Thoracic aorta (tissue), 2 donors: ENCODE results near the gene HES2. TPM values are rescaled to one million over a fixed set of nuclear protein-coding genes. Genes with fewer than 3 reads are reported as not detected.

Experiments
- ATAC-seq: fragments of 150-250 bp; one replicate; pipeline ENCODE4 v1.8.0; 2017; ENCODE audit warnings: low read depth; ENCODE audit not compliant: insufficient number of reproducible peaks, low FRiP score
- DNase-seq: peaks from one replicate; pipeline ENCODE4 v3.0.0-alpha.2; 2020; ENCODE audit warnings: low spot score
- H3K27ac ChIP-seq, 2 donors: fragments of 200-600 bp; sonication (generic); 1 replicate in 1 of 2; 2 replicates in 1 of 2; pipeline ENCODE4 v1.5.1; 2016; ENCODE audit warnings: mild to moderate bottlenecking in 2 of 2, moderate library complexity in 2 of 2
- H3K27me3 ChIP-seq: fragments of 200-600 bp; sonication (generic); replicated peaks from 2 replicates; pipeline ENCODE4 v1.6.0; 2016; ENCODE audit warnings: mild to moderate bottlenecking; ENCODE audit not compliant: insufficient read depth
- H3K36me3 ChIP-seq: fragments of 200-600 bp; sonication (generic); one replicate; pipeline ENCODE4 v1.5.1; 2016
- H3K4me1 ChIP-seq, 2 donors: fragments of 200-600 bp; sonication (generic); 1 replicate in 1 of 2; 2 replicates in 1 of 2; pipeline versions ENCODE4 v1.5.1 to v1.6.0; 2016; ENCODE audit warnings: low read depth in 2 of 2, mild to moderate bottlenecking in 1 of 2; ENCODE audit not compliant: control insufficient read depth in 1 of 2
- H3K4me3 ChIP-seq: fragments of 200-600 bp; sonication (generic); 2 replicates; pipeline ENCODE4 v1.5.1; 2016; ENCODE audit warnings: mild to moderate bottlenecking
- H3K9me3 ChIP-seq: fragments of 200-600 bp; sonication (generic); 2 replicates; pipeline ENCODE4 v1.5.1; 2016
- CTCF ChIP-seq: fragments of 200-600 bp; sonication (generic); IDR thresholded peaks from one replicate; pipeline ENCODE4 v1.5.1; 2019; ENCODE audit warnings: antibody characterized with exemption
- total RNA-seq, 2 donors: library from RNA; depleted of rRNA; stranded (reverse); fragments of >200 nt; gene quantifications; one replicate each; pipeline versions ENCODE4 v1.1.0 to v1.2.3, GENCODE V29; 2016

Gene HES2, protein sequence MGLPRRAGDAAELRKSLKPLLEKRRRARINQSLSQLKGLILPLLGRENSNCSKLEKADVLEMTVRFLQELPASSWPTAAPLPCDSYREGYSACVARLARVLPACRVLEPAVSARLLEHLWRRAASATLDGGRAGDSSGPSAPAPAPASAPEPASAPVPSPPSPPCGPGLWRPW
- total RNA-seq, result not detected

DNA sequence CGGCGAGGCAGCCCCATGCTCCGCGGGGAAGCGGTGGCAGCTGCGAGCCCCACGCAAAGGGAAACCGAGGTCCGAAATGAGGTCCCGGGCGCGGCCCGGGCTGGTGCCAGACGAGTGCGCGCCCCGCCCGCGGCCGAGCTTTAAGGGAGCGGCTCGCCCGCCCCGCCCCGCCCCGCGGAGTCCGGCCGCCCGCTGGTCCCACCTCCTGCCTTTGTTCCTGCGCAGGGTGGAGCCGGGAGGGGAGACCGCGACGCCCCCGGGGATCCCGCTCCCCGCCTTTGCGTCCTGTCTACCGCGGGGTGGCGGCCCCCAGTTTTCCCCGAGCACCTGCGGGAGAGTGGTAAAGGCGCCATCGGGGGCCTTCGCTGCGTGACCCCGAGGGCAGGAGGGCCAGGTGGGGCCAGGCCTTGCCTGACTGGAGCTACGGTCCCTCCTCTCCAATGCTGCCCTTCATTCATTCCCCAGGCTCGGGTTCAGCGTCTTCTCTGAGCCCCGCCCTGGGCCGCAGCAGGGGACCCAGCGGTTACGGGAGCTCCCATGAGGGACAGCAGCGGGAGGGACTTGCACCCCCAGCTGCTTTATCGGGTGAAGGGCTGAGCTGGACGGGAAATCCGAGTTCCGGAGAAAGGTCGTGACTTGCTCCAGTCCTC, at the start of gene HES2:
Gene HES2 (minus strand): TSS at position 116 of the 650 bp plus-strand sequence. CDS start 99 bp downstream, at position 17.
- no peak for TF ChIP-seq CTCF
- Histone ChIP-seq H3K4me3 (peak within 1 kb of the TSS; percentile 67), H3K36me3 (no peaks in the 10 kb centered on the region), H3K4me1 (peaks cover 18 to 44% of the 10 kb centered on the region in 2 donors), H3K27ac (no peak within 1 kb of the TSS), H3K9me3 (no peaks in the 10 kb centered on the region), H3K27me3 (peaks cover 17% of the 10 kb centered on the region)
- ATAC-seq (no peak), DNase-seq (no peak)

DNA sequence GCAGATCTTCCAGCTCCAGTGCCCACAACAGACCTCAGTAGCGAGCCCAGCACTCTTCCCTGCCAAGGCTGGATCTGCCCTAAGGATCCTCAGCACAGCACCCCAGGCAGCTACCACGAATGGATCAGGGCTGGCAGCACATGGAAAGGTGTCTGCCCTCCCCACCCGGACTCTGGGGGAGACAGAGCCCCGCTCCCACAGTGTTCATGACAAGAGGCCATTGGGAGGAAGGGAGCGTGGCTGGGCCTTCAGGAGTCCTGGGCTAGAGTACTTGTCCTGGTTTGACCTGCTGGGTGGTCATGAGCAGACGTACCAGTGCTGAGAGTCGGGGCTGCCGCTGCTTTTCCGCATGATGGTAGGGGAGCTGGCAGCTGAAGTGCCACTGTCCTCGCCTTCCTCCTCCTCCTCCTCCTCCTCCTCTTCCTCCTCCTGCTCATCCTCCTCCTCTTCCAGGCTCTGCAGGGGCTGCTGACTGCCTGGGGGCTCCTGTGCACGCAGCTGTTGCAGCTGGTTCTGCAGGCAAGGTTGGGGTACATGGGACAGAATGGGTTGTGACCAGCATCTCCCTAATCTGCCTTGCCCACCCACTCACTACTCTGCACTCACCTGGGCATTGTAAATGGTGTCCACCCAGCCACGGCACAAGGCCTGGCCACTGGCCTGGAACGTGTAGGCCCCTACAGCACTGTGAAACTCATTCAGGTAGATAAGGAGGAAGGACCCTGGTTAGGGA, 49.2 kb upstream of the HES2 start:
- TF ChIP-seq CTCF, result no peak
- no peaks in the 10 kb centered on the region for H3K27me3 ChIP-seq
- H3K9me3 ChIP-seq, result no peaks in the 10 kb centered on the region
- no peak overlapping the region for H3K4me3 ChIP-seq
- peaks cover 30% of the 10 kb centered on the region for H3K36me3 ChIP-seq
- no peaks in the 10 kb centered on the region for H3K4me1 ChIP-seq
- no peak for ATAC-seq
- H3K27ac ChIP-seq, result no peak overlapping the region
- DNase-seq, result no peak

- no peak for DNase-seq
- Histone ChIP-seq H3K4me3 (no peak overlapping the region), H3K27ac (no peak overlapping the region), H3K36me3 (peaks cover 32% of the 10 kb centered on the region), H3K9me3 (no peaks in the 10 kb centered on the region), H3K4me1 (no peaks in the 10 kb centered on the region), H3K27me3 (no peaks in the 10 kb centered on the region)
- TF ChIP-seq CTCF, result no peak
- no peak for ATAC-seq
Observed at GRCh38 chr1:6467744-6468688, 48.3 kb upstream of the HES2 start.

GRCh38 chr1:6467224-6467623, 47.5 kb upstream of the HES2 start:
- Histone ChIP-seq H3K27ac (no peak overlapping the region), H3K27me3 (no peaks in the 10 kb centered on the region), H3K4me1 (no peaks in the 10 kb centered on the region), H3K36me3 (peaks cover 32% of the 10 kb centered on the region), H3K4me3 (no peak overlapping the region), H3K9me3 (no peaks in the 10 kb centered on the region)
- DNase-seq (no peak), ATAC-seq (no peak)
- TF ChIP-seq CTCF, result no peak
